NCI-H1092 (cell line): ENCODE measurements around the gene TRPM2.
"Not testable (repeated sequence)": the region's sequence is repeated elsewhere in the genome, so short reads cannot be mapped to it uniquely, and the experiment has no call there.

Experiments used
- DNase-seq: peaks from one replicate; lab custom pipeline; 2025; lab: John Stamatoyannopoulos, UW

TRPM2 gene

DNA sequence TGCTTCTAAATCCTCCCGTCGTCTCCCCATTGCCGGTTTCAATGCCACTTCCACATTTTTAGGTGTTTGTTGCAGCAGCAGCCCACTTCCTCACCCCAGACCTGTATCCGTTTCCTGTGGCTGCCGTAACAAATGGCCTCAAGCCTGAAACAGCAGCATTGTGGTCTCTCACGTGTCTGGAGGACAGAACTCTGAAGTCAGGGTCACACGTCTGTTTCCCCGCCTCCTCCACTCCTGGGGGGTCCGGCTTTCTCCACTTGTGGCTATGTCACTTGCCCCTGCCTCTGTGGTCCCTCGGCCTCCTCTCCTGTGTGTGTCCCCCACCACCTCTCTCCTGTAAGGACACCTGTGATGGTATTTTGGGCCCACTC is 21.8 kb downstream of the TRPM2 start:
- DNase-seq: no peak

- DNase-seq: no peak
Observed at GRCh38 chr21:44375761-44376241, 22.4 kb downstream of the TRPM2 start.

DNA sequence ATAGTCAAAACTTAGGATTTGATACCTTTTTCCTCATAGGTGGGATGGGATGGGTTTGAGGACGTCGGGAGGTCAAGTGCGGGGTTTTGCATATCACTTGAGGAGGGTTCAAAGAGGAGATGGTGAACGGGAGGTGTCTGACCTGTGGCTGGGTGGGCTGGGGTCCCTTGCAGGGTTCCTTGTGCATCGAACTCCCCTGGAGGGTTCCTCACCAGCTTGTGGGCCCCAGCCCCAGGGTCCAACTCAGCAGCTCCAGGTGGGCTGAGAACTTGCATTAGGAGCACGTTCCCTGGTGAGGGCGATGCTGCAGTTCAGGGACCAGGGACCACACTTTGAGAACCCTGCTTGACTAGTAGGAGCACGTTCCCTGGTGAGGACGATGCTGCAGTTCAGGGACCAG is 23.2 kb downstream of the TRPM2 start:
- no peak for DNase-seq

GRCh38 chr21:44377201-44377921 is 23.9 kb downstream of the TRPM2 start:
- peak; percentile 32 for DNase-seq

DNA sequence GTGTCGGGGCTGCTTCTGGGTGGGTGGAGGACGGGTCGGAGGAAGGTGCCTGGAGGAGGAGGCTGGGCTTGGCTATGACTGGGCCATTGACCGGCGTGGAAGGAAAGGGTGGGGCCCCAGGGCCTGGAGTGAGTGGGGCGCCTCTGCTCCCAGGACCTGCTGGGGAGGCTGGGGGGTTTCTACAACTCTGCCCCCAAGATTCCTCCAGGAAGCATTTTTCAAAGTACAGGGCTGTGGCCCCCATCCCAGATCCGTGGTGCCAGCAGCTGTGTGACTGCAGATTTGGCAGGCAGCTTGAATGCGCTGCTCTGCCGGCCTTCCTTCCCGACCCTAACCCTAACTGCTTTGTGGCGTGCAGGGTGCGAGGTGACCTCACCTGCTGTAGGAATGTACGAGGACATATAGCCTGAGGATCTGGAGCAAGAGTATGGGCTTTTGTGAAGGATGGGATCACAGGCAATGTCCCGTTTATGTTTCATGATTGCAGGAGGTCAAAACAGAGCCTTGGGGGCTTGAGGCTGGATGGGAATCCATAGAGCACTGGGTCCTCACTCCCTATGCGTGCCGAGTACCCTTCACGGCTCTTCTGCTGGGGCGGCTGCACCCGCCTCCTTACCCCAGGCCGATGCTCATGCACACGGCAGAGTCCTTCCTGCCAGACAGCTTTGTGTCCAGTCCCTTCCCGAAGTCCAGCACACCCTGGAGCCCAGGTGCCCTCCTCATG is 24.7 kb downstream of the TRPM2 start:
- no peak for DNase-seq

DNA sequence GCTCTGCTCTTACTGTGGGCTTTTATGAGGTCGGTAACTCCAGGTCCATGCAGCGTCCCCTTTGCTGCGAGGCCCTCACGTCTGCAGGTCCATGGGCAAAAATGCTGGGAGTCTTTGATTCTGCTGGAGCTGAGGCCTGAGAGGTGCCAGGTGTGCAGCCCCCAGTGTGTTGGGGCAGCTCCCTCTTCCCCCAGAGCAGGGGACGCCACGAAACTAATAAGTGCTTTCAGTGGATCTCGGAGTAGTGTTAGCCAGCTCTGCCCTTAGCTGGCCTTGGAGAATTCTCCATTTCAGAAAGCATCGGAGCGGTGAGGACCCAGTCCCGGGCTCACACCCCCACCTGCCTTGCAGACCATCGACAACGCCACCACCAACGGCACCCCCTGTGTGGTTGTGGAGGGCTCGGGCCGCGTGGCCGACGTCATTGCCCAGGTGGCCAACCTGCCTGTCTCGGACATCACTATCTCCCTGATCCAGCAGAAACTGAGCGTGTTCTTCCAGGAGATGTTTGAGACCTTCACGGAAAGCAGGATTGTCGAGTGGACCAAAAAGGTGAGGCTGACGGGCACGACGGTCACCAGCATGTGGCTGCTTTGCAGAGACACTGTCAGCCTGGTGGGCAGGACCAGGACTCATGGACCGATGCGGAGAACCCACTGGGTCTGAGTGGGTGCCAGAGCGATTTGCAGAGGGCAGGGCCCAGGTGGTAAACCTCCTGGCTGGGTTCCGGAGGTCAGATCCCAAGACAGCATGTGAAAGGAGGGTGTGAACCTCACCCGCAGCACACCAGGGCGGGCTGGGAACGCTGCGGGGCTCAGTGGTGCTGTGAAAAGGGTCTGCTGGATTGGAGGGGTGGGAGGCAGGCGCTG is 25.5 kb downstream of the TRPM2 start:
- DNase-seq: no peak

DNA sequence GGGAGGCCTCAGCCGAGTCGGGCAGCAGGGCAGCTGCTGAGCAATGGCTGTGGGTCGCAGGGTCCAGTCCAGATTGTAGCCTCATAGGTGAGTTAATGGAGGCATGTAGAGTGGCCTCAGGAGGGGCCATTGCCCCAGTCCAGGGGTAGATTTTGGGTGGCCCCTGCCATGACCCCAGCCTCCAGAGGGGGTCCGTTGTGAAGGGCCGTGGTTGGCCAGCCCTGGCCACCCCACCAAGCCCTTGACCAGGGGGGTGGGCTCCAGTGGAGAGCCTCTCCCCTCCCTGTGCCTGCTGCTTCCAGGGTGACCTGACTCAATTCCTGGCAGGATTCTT is 26.1 kb downstream of the TRPM2 start:
- DNase-seq: no peak

GRCh38 chr21:44379991-44380865 is 26.8 kb downstream of the TRPM2 start:
- DNase-seq: no peak

GRCh38 chr21:44380876-44381275 is 27.5 kb downstream of the TRPM2 start:
- DNase-seq: no peak

GRCh38 chr21:44381874-44382273 is 28.5 kb downstream of the TRPM2 start:
- DNase-seq: no peak

- DNase-seq: no peak
Observed at GRCh38 chr21:44382536-44382935, 29.1 kb downstream of the TRPM2 start.

DNA sequence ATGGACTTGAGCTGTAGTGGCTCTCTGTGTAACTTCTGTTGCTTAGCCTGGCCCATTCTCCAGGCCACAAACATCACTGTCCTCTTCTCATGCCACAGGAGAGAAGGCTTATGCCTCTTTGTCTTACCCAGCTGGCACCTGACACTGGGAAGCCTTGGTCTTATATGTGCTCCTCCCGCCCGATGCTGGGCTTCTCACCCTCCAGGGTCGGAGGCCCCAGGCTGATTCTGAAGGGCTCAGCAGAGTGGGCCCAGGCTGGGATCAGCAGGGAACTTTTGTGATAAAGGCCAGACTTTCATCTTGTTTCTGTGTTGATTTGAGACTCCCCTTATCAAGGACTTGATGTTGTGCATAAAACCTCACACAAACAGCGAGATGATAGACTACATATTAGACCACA is 29.8 kb downstream of the TRPM2 start:
- no peak for DNase-seq

GRCh38 chr21:44384968-44385367 is 31.5 kb downstream of the TRPM2 start:
- no peak for DNase-seq

DNA sequence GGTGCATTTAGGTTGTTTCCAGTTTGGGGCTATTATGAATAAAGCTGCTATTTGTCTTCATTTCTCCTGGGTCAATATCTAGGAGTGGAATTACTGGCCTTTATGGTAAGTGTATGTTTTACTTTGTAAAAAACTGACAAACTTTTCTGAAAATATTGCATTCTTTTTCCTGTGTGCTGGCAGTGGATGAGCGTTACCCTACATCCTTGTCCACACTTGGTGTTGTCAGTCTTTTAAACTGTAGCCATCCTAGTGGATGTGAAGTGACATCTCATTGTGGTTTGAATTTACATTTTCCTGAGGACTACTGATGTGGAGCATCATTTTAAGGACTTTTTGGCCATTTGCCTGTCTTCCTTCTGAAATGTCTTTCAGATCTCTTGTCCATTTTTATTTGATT is 35.9 kb downstream of the TRPM2 start:
- DNase-seq: no peak

- DNase-seq: no peak
Observed at GRCh38 chr21:44390886-44391285, 37.5 kb downstream of the TRPM2 start.

DNA sequence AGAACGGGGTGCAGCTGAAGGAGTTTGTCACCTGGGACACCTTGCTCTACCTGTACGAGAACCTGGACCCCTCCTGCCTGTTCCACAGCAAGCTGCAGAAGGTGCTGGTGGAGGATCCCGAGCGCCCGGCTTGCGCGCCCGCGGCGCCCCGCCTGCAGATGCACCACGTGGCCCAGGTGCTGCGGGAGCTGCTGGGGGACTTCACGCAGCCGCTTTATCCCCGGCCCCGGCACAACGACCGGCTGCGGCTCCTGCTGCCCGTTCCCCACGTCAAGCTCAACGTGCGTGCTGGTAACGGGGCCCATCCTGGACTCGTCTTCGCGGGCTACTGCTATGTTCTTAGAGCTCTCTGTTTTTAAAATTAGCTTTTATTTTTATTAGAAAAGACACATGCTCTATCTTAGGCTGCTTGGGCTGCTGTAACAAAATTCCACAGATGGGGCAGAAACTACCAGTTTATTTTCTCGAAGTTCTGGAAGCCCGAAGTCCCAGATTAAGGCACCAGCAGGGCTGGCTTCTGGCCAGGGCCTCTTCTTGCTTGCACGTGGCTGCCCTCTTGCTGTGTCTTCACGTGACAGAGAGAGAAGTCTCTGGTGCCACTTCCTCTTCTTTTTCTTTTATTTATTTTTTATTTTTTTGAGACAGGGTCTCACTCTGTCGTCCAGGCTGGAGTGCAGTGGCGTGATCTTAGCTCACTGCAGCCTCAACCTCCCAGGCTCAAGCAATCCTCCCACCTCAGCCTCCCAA is 38.1 kb downstream of the TRPM2 start:
- no peak for DNase-seq

GRCh38 chr21:44392185-44392584 is 38.8 kb downstream of the TRPM2 start:
- DNase-seq: no peak

DNA sequence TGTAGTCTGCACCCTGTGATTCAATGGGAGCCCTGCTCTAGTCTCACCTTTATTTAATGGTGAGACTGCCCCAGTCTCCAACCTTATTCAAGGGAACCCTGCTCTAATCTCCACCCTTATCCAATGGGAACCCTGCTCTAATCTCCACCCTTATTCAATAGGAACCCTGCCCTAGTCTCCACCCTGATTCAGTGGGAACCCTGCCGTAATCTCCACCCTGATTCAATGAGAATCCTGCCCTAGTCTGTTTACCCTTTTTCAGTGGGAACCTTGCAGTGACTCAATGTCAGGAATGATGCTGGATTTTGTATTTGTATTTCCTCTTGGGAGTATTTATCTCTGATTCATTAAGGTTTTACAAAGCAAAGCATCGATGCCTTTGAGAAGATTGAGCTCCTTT is 39.5 kb downstream of the TRPM2 start:
- DNase-seq: no peak

- no peak for DNase-seq
Observed at GRCh38 chr21:44394733-44395132, 41.3 kb downstream of the TRPM2 start.

- no peak for DNase-seq
Observed at GRCh38 chr21:44395260-44395659, 41.8 kb downstream of the TRPM2 start.

DNA sequence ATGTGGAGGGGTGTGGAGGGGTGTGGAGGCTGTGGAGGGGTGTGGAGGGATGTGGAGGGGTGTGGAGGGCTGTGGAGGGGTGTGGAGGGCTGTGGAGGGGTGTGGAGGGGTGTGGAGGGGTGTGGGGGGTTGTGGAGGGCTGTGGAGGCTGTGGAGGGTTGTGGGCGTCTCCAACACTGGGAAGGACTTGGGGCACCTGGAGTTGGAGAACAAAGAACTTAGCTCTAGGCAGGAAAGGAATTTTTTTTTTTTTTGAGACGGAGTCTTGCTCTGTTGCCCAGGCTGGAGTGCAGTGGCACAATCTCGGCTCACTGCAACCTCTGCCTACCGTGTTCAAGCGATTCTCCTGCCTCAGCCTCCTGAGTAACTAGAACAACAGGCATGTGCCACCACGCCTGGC is 43.4 kb downstream of the TRPM2 start:
- not testable (repeated sequence) for DNase-seq
